Panc1 (cell line): ENCODE results near the gene RBM47. TPM values are rescaled to one million over a fixed set of nuclear protein-coding genes. Genes with fewer than 3 reads are reported as not detected.

ENCODE experiments used
- ATAC-seq: fragments of 200-7000 bp; cut with Tn5 transposase; 2 replicates; pipeline ENCODE4 v1.9.1; 2020; ENCODE audit warnings: mild to moderate bottlenecking, moderate library complexity
- BruUV-seq: library from RNA; stranded (reverse); fragments of 400-500 nt; replicated peaks from 2 replicates; lab custom pipeline; 2021; lab: Mats Ljungman, UMichigan
- CTCF ChIA-PET: fragments of 300-600 bp; sonication (Branson Sonifier 250); formaldehyde crosslinking; loops from one replicate; lab custom pipeline; 2022; ENCODE audit warnings: antibody characterized with exemption; lab: Charles Lee
- POLR2A ChIA-PET: fragments of 300-600 bp; sonication (Branson Sonifier 250); formaldehyde crosslinking; loops from one replicate; lab custom pipeline; 2022; ENCODE audit warnings: antibody characterized with exemption; lab: Charles Lee
- DNase-seq: peaks from one replicate; pipeline ENCODE4 v3.0.0-alpha.2; 2010; ENCODE audit warnings: low read depth, low spot score
- H3K27ac ChIP-seq: 2 replicates; pipeline ENCODE4 v1.5.1; 2011; ENCODE audit warnings: mild to moderate bottlenecking, low read length, inconsistent platforms
- H3K27me3 ChIP-seq: fragments of 200-500 bp; sonication (Bioruptor generic); 2 replicates; pipeline ENCODE4 v1.6.0; 2014; ENCODE audit warnings: low read length, inconsistent platforms; ENCODE audit not compliant: control insufficient read depth, insufficient read depth
- H3K36me3 ChIP-seq: fragments of 200-500 bp; sonication (Bioruptor generic); 2 replicates; pipeline ENCODE4 v1.5.1; 2014; ENCODE audit warnings: inconsistent platforms, mild to moderate bottlenecking, low read length, moderate library complexity; ENCODE audit not compliant: control insufficient read depth, insufficient read depth
- H3K4me1 ChIP-seq: 2 replicates; pipeline ENCODE4 v1.5.1; 2011; ENCODE audit warnings: inconsistent platforms, mild to moderate bottlenecking, low read length, moderate library complexity; ENCODE audit not compliant: control insufficient read depth, insufficient read depth
- H3K4me3 ChIP-seq, 2 experiments: 2 replicates each; pipeline ENCODE4 v1.5.1; 2011 to 2012; ENCODE audit warnings: low read depth in 2 of 2, low read length in 2 of 2, mild to moderate bottlenecking in 2 of 2, inconsistent platforms in 1 of 2, moderate library complexity in 1 of 2
- H3K9me3 ChIP-seq: fragments of 200-500 bp; sonication (Bioruptor generic); 2 replicates; pipeline ENCODE4 v1.5.1; 2014; ENCODE audit warnings: low read depth, mild to moderate bottlenecking, inconsistent platforms, low read length, moderate library complexity; ENCODE audit not compliant: control insufficient read depth, insufficient read depth
- POLR2AphosphoS5 ChIP-seq: IDR thresholded peaks from 2 replicates; pipeline ENCODE4 v1.6.1; 2012; ENCODE audit warnings: mild to moderate bottlenecking, low read depth, low read length, moderate library complexity
- SIN3A ChIP-seq: IDR thresholded peaks from 2 replicates; pipeline ENCODE4 v1.6.1; 2012; ENCODE audit warnings: low read depth, mild to moderate bottlenecking, low read length, moderate library complexity, borderline replicate concordance; ENCODE audit not compliant: insufficient read depth
- TCF7L2 ChIP-seq: IDR thresholded peaks from 2 replicates; pipeline ENCODE4 v1.6.1; 2011; ENCODE audit warnings: mild to moderate bottlenecking, low read depth, low read length, inconsistent platforms
- in situ Hi-C: cut with HindIII; loops from 2 replicates; pipeline ENCODE4 v1.10.0; 2016; ENCODE audit warnings: low sequenced_read_pairs, low pct_unique_long_range_greater_than_20kb
- intact Hi-C: fragments of 100-400 bp; cut with micrococcal nuclease; formaldehyde crosslinking; loops from one replicate; pipeline ENCODE4 v1.10.0; 2022; ENCODE audit not compliant: unreplicated experiment
- total RNA-seq: library from RNA; stranded (reverse); gene quantifications from one replicate; pipeline ENCODE4 v1.2.1, GENCODE V29; 2021; ENCODE audit not compliant: unreplicated experiment
- TF ChIP-seq, protein P1 (sequence below): fragments of 450-650 bp; IDR thresholded peaks from 2 replicates; pipeline ENCODE4 v1.5.1; 2017; ENCODE audit warnings: mild to moderate bottlenecking
- TF ChIP-seq, protein P2 (sequence below), 2 experiments: IDR thresholded peaks; 2 replicates each; pipeline ENCODE4 v1.6.1; 2011 to 2012; ENCODE audit warnings: low read depth in 2 of 2, control low read depth in 1 of 2, low read length in 1 of 2, mild to moderate bottlenecking in 1 of 2, moderate library complexity in 1 of 2; ENCODE audit not compliant: insufficient read depth in 1 of 2

RBM47 gene
- total RNA-seq, 1 experiment from 2014 or later = 2.0 TPM

DNA sequence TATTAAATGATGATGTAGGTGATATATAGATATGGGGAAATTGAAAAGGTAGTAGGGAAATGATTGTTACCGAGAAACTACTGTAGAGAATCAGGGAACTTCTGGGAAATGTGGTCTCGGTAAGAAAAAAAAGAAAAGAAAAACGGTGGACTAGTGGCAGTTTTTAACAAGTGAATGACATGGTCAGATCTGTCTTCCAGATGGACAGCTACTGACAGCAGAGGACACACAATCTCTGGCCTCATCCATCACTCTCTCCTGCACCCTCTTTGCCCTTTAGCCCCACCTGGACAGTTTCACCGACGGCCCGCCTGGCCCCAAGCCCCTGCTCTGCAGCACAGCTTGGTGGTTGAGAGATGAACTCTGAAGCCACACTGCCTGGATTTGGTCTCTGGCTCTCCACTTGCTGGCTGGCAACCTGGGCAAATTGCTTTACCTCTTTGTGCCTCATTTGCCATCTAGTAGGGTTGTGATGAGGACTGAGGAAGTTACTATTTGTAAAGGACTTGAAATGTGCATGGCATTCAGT, 23.4 kb downstream of the RBM47 start:
- ATAC-seq (no peak), DNase-seq (no peak)
- no peak overlapping the region for H3K27ac ChIP-seq
- H3K4me3 ChIP-seq = no peak overlapping the region
- intact Hi-C loops (no loop called here), in situ Hi-C loops (no loop called here)
- ChIA-PET POLR2A (interaction anchor here (0.6 kb wide), 1 partner anchor 36 kb away, joined by 4 read pairs; no protein-coding TSS in a partner anchor), CTCF (no interaction called here)
- no TSS peak for BruUV-seq
- TF ChIP-seq SIN3A = no peak
- TF ChIP-seq, protein P1, sequence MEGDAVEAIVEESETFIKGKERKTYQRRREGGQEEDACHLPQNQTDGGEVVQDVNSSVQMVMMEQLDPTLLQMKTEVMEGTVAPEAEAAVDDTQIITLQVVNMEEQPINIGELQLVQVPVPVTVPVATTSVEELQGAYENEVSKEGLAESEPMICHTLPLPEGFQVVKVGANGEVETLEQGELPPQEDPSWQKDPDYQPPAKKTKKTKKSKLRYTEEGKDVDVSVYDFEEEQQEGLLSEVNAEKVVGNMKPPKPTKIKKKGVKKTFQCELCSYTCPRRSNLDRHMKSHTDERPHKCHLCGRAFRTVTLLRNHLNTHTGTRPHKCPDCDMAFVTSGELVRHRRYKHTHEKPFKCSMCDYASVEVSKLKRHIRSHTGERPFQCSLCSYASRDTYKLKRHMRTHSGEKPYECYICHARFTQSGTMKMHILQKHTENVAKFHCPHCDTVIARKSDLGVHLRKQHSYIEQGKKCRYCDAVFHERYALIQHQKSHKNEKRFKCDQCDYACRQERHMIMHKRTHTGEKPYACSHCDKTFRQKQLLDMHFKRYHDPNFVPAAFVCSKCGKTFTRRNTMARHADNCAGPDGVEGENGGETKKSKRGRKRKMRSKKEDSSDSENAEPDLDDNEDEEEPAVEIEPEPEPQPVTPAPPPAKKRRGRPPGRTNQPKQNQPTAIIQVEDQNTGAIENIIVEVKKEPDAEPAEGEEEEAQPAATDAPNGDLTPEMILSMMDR = no peak
- no peaks in the 10 kb centered on the region for H3K27me3 ChIP-seq
- H3K4me1 ChIP-seq = no peaks in the 10 kb centered on the region
- no peaks in the 10 kb centered on the region for H3K9me3 ChIP-seq
- no peaks in the 10 kb centered on the region for H3K36me3 ChIP-seq

DNA sequence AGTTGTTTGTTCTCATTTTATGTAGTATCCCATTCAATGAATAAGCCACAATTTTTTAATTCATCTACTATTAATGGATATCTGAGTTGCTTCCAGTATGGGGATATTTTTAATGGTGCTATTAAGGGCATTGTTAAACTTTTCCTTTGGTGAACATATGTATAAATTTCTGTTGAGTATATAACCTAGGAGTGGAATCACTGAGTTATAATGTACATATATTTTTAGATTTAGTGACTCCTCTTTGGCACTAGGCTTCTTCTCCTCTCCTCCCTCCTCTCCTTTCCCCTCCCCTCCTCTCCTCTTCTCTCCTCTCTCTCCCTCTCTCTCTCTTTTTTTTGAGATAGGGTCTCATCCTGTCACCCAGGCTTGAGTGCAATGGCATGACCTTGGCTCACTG, 26.4 kb downstream of the RBM47 start:
- in situ Hi-C loops = no loop called here
- Histone ChIP-seq H3K27ac (no peak overlapping the region), H3K4me1 (no peaks in the 10 kb centered on the region), H3K36me3 (no peaks in the 10 kb centered on the region), H3K4me3 (no peak overlapping the region), H3K27me3 (no peaks in the 10 kb centered on the region), H3K9me3 (no peaks in the 10 kb centered on the region)
- ATAC-seq (no peak), DNase-seq (no peak)
- TF ChIP-seq, protein P1 = no peak
- TF ChIP-seq TCF7L2 (no peak), POLR2AphosphoS5 (no peak), SIN3A (no peak)
- TF ChIP-seq, protein P2, sequence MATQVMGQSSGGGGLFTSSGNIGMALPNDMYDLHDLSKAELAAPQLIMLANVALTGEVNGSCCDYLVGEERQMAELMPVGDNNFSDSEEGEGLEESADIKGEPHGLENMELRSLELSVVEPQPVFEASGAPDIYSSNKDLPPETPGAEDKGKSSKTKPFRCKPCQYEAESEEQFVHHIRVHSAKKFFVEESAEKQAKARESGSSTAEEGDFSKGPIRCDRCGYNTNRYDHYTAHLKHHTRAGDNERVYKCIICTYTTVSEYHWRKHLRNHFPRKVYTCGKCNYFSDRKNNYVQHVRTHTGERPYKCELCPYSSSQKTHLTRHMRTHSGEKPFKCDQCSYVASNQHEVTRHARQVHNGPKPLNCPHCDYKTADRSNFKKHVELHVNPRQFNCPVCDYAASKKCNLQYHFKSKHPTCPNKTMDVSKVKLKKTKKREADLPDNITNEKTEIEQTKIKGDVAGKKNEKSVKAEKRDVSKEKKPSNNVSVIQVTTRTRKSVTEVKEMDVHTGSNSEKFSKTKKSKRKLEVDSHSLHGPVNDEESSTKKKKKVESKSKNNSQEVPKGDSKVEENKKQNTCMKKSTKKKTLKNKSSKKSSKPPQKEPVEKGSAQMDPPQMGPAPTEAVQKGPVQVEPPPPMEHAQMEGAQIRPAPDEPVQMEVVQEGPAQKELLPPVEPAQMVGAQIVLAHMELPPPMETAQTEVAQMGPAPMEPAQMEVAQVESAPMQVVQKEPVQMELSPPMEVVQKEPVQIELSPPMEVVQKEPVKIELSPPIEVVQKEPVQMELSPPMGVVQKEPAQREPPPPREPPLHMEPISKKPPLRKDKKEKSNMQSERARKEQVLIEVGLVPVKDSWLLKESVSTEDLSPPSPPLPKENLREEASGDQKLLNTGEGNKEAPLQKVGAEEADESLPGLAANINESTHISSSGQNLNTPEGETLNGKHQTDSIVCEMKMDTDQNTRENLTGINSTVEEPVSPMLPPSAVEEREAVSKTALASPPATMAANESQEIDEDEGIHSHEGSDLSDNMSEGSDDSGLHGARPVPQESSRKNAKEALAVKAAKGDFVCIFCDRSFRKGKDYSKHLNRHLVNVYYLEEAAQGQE (IDR thresholded peaks at IDR 0.05; ENCODE audit: insufficient read depth in 1 of 2, low read depth in 2 of 2, low read length in 1 of 2) = no peak
- intact Hi-C loops = no loop called here
- POLR2A ChIA-PET = no interaction called here
- CTCF ChIA-PET = no interaction called here
- BruUV-seq = no TSS peak
